ENCODE data around the gene SUPT4H1. TPM values are rescaled to one million over a fixed set of nuclear protein-coding genes. Genes with fewer than 3 reads are reported as not detected.

SUPT4H1 gene
- total RNA-seq, 2 donors from 2014 or later: 58.1 to 63.0 TPM

GRCh38 chr17:58324409-58325288 lies 27.4 kb downstream of the SUPT4H1 start:
- ATAC-seq (peak; percentile 90), DNase-seq (peak in 1 of 2 donors; percentile 66)
- intact Hi-C loops (cut with DNase I, micrococcal nuclease): no loop called here

- DNase-seq (no peak), ATAC-seq (no peak)
- intact Hi-C loops (cut with DNase I, micrococcal nuclease): no loop called here
Measured at GRCh38 chr17:58324056-58324408, 28.0 kb downstream of the SUPT4H1 start.

- intact Hi-C loops (cut with DNase I, micrococcal nuclease): no loop called here
- no peak for DNase-seq
- ATAC-seq: no peak
Measured at GRCh38 chr17:58323366-58324055, 28.5 kb downstream of the SUPT4H1 start.

- no peak for DNase-seq
- ATAC-seq: no peak
- intact Hi-C loops (cut with DNase I, micrococcal nuclease): no loop called here
Measured at GRCh38 chr17:58322581-58323185, 29.3 kb downstream of the SUPT4H1 start.

GRCh38 chr17:58321571-58322525 lies 30.2 kb downstream of the SUPT4H1 start:
- ATAC-seq: no peak
- no peak for DNase-seq
- intact Hi-C loops (cut with DNase I, micrococcal nuclease): no loop called here

GRCh38 chr17:58320570-58321323 lies 31.3 kb downstream of the SUPT4H1 start:
- DNase-seq: peak in 1 of 2 donors; percentile 10
- intact Hi-C loops (cut with DNase I, micrococcal nuclease): no loop called here

GRCh38 chr17:58320163-58320558 lies 31.8 kb downstream of the SUPT4H1 start:
- ATAC-seq: no peak
- peak in 1 of 2 donors; percentile 12 for DNase-seq
- intact Hi-C loops (cut with DNase I, micrococcal nuclease): no loop called here

More at GRCh38 chr17:58320570-58321323, 31.3 kb downstream of the SUPT4H1 start:
- ATAC-seq: no peak

GRCh38 chr17:58319173-58320162 lies 32.5 kb downstream of the SUPT4H1 start:
- ATAC-seq (no peak), DNase-seq (peak in 1 of 2 donors; percentile 15)
- intact Hi-C loops (cut with DNase I, micrococcal nuclease): no loop called here

- intact Hi-C loops (cut with DNase I, micrococcal nuclease): no loop called here
- ATAC-seq: no peak
- DNase-seq: no peak
Measured at GRCh38 chr17:58318627-58319172, 33.3 kb downstream of the SUPT4H1 start.

GRCh38 chr17:58318065-58318481 lies 33.9 kb downstream of the SUPT4H1 start:
- intact Hi-C loops (cut with DNase I, micrococcal nuclease): no loop called here
- ATAC-seq (no peak), DNase-seq (no peak)

- peak; percentile 93 for ATAC-seq
- intact Hi-C loops (cut with DNase I, micrococcal nuclease): no loop called here
- peak; percentile 31 to 62 for DNase-seq
Measured at GRCh38 chr17:58317421-58318064, 34.5 kb downstream of the SUPT4H1 start.

GRCh38 chr17:58316260-58316960 lies 35.6 kb downstream of the SUPT4H1 start:
- intact Hi-C loops (cut with DNase I, micrococcal nuclease): no loop called here
- DNase-seq (peak in 1 of 2 donors; percentile 12), ATAC-seq (no peak)

GRCh38 chr17:58315750-58316149 lies 36.3 kb downstream of the SUPT4H1 start:
- intact Hi-C loops (cut with DNase I, micrococcal nuclease): no loop called here
- ATAC-seq (no peak), DNase-seq (no peak)

GRCh38 chr17:58315281-58315711 lies 36.7 kb downstream of the SUPT4H1 start:
- DNase-seq: no peak
- no peak for ATAC-seq
- intact Hi-C loops (cut with DNase I, micrococcal nuclease): no loop called here

GRCh38 chr17:58314706-58315015 lies 37.3 kb downstream of the SUPT4H1 start:
- intact Hi-C loops (cut with DNase I, micrococcal nuclease): no loop called here

More at GRCh38 chr17:58314706-58315015, 37.3 kb downstream of the SUPT4H1 start:
- ATAC-seq (no peak), DNase-seq (peak in 1 of 2 donors; percentile 5)

All from left colon (tissue), 2 donors.